DMS79 (cell line): ENCODE data around the gene FUBP1.
"Not testable (repeated sequence)": the region's sequence is repeated elsewhere in the genome, so short reads cannot be mapped to it uniquely, and the experiment has no call there.

Experiments
- DNase-seq: peaks from one replicate; lab custom pipeline; 2025; lab: John Stamatoyannopoulos, UW

The FUBP1 gene

DNA sequence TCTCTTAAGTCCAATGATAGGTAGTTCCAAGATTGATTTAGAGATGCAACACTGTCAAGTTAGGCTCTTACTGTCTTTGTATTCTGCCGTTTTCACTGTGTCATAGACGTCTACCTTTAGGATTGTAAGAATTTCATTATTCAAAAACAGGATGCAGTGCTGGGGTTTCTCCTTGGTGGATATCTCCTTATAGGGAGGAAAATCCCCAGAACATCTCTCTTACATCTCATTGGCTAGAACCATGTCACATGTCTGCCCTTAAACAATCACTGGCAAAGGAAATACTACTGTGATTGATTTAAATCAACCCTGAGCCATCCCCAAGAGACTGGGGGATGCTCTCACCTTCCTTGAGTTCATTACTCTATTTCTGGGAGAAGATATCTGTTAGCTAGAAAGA is 10.9 kb upstream of the FUBP1 start:
- no peak for DNase-seq

DNA sequence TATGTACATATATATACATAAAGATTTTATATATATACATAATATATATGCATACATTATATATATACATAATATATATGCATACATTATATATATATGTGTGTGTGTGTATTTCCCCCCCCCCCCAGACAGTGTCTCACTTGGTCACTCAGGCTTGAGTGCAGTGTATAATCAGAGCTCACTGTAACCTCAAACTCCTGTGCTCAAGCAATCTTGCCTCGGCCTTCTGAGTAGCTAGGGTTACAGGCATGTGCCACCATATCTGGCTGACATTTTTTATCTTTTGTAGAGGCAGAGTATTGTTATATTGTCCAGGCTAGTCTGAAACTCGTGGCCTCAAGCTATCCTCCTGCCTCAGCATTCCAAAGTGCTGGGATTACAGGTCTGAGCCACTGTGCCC is 9.0 kb upstream of the FUBP1 start:
- no peak for DNase-seq

- DNase-seq = no peak
Measured at GRCh38 chr1:77986810-77987209, 7.9 kb upstream of the FUBP1 start.

DNA sequence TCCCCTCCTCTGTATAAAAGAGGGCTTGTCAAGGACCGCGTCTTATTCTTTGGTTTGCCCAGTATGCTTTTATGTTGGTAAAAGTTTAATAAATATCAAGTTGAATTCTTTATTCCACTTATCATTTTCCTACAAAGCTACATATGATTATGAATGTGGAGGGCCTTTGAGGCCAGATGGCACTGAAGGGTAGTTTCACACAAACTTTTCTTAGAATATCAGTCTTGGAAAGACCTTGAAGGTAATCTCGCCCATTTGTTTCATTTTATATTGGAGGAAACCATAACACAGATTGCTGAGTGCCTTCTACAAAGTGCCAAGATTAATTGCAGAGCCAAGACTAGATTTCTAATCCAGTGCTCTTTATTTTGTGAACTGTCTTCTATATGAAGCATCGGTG is 5.8 kb upstream of the FUBP1 start:
- no peak for DNase-seq

DNA sequence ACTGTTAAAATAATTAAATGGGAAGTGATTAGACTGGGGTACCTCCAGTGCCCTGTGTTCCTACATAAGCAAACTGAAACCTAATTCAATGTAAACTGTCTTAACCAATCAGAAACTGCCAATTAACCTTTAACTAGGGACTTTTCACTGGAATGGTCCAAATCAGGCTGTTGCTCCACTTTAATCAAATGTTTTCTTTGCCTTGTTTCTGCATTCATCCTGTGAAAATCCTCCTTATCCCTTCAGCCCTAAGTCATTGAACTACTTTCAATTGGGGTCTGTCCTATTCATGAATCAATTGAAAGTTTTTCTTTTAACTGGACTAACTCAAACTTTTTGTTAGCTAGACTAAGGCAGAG is 5.1 kb upstream of the FUBP1 start:
- DNase-seq = no peak

DNA sequence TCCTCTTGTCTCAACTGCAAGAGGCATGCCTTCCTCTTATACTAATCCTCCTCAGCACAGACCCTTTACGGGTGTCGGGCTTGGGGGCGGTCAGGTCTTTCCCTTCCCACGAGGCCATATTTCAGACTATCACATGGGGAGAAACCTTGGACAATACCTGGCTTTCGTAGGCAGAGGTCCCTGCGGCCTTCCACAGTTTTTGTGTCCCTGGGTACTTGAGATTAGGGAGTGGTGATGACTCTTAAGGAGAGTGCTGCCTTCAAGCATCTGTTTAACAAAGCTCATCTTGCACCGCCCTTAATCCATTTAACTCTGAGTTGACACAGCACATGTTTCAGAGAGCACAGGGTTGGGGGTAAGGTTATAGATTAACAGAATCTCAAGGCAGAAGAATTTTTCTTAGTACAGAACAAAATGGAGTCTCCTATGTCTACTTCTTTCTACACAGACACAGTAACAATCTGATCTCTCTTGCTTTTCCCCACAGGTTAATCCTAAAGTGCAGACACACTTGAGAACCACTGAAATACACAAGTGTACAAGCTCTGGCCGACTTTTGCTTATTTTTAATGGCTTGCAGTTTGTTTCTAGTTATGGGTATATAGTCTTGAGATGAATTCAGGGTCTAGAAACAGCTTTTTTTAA is 4.6 kb upstream of the FUBP1 start:
- DNase-seq = not testable (repeated sequence)

GRCh38 chr1:77978293-77978968 is 441 bp downstream of the FUBP1 start:
- peak; percentile 88 for DNase-seq

- DNase-seq = no peak
Measured at GRCh38 chr1:77977989-77978292, 931 bp downstream of the FUBP1 start.

- DNase-seq = no peak
Measured at GRCh38 chr1:77976433-77977076, 2.3 kb downstream of the FUBP1 start.

GRCh38 chr1:77975907-77976306 is 3.0 kb downstream of the FUBP1 start:
- no peak for DNase-seq

DNA sequence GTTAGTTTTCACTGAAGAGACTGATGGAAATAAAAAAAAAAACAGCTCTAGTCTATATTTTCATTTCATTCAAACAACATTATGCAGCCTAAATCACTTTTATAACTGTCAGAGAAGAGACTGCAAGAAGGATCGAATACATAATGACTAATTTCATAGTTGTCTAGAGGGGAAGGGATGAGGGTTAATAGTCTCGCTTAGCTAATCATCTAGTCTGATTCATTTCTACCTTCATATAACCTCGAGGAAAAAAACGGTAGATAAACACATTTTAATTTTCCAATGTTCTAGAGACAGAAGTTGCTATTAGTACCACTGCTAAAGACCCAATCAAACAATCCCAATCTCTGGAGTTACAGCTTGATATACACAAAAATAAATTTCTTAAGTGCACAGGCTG is 3.5 kb downstream of the FUBP1 start:
- no peak for DNase-seq

DNA sequence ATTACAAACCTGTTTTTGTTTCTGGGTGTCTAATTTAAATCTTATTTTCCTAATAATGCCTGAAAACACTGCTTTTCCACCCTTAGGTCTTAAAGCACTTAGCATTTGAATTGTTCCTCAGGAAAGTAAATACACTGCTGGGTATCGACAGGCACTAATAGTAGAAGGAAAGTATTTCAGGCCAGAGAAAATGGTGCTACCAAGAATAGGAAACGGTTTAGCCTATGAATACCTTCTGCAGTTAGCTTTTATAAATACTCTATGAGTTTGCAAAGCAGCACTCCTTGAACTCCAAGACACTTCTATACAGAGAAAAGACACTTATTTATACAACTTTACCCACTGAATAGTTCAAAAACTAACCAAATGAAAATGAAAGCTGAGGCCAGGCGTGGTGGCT is 6.8 kb downstream of the FUBP1 start:
- no peak for DNase-seq

DNA sequence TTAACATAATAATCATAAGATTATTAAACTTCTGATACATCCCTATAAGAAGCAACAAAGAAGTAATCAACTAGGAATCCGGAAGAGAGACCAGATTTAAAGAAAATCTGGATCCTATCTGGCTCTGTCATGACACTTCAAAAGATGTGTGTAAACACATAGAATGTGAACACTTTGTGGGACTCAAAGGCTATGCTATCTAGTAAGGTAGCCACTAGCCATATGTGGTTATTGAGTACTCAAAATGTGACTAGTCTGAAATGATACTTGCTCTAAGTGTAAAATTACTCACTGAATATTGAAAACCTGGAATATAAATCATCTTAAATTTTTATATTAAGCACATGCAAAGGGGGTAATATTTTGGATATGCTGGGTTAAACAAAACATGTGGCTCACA is 8.7 kb downstream of the FUBP1 start:
- no peak for DNase-seq

DNA sequence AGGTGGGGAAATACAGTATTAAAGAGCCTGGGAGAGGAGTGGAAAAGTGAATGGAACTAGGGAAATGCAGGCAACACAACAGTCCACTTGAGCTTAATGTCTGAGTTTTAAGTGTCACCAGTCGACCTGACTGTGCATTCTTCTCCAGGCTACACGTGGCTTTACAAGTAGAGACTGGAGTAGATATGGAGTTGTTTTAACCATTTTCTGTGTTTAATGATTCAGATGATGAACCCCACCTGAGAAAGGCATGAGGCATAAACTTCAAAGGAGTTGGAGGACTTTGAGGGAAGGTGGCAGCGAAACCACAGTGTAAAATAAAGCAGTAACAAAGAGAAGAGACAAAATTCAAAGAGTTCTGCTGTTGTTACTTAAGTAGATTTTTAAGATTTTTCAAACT is 12.6 kb downstream of the FUBP1 start:
- DNase-seq = no peak

GRCh38 chr1:77961392-77961791 is 17.5 kb downstream of the FUBP1 start:
- no peak for DNase-seq

GRCh38 chr1:77958850-77959249 is 20.0 kb downstream of the FUBP1 start:
- DNase-seq = no peak

DNA sequence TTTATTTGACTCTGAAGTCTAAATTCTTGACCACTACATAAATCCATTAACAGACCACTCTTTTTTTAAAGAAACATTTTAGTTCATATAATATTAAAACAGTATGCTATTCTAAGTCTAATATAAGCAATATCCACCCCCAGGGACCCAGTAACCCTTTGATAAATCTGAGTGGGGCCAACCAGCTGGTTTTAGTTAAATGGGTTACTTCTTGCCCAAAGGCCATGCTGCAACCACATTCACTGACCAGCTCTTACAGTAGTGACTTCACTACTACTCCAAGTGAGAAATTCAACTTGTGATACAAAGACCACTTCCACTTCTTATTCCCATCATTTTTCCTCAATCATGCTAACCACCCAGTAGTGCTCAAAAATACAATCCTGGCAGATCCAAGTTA is 20.5 kb downstream of the FUBP1 start:
- DNase-seq = no peak

DNA sequence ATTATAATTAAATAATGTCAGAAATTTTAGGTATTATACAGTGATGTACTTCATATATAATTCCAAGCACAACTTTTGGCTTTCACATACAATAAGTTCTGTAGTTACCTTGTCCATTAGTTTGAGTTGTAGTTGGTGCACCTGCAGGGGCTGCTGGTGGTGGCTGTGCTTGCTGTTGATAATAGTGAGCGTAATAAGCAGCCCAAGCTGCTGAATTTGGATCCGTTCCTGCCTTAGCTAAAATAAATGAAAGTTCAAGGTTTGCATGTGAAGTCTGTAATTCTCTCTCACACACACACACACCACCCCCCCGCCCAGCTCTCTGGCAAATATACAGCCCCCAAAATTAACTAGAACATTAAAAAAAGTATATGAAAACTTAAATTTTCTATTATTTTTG is 22.4 kb downstream of the FUBP1 start:
- no peak for DNase-seq

DNA sequence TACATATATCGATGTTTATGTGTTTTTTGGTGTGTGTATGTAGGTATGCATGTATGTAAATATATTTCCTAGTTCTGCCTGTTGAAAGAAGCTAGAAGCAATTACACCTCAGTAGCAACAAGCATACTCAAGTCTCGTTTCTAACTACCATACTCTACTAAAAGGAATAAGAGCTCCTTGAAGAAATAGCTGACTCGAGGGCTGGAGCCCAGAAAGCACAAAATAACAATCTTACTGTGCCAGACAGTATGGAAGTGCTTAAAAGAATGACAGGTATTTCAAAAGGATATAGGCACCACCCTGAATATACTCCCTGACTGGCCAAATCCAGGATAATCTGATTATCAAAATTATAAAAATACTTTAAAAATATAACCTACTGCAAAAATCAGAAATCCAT is 23.2 kb downstream of the FUBP1 start:
- no peak for DNase-seq

- DNase-seq = no peak
Measured at GRCh38 chr1:77954521-77954920, 24.4 kb downstream of the FUBP1 start.

DNA sequence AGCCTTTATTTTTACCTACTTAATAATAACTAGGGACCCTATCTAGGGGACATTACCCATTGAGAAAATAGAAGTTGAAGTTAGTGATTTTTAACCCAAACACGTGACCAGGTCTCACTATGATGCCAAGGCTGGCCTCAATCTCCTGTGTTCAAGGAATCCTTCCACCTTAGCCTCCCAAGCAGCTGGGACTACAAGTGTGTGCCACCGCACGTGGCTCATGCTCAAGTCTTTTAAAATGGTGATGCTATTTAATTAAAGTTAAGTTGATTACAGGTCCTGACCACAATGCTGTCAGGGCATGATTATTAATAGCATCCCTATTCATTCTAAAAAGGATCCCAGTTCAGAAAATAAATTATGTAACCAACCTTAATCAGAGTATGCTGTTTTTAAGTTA is 25.0 kb downstream of the FUBP1 start:
- no peak for DNase-seq

- no peak for DNase-seq
Measured at GRCh38 chr1:77951328-77951727, 27.5 kb downstream of the FUBP1 start.

DNA sequence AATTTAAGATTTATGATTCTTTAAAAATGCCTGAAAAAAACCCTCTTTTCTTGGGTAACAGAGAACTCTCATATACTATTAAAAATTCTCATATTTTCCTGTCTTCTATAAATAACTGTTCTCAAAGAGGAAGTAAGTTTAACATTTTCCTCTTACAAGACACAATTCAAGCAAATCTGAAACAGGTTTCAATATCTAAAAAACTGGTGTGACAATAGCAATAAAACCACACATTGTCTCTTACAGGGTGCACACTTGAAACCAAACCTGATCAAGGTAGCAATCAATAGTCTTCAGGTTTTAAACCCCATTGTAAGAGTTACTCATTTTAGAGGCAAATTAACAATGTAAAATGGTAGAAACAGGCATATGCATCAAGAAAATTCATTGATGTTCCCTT is 28.0 kb downstream of the FUBP1 start:
- DNase-seq = no peak

DNA sequence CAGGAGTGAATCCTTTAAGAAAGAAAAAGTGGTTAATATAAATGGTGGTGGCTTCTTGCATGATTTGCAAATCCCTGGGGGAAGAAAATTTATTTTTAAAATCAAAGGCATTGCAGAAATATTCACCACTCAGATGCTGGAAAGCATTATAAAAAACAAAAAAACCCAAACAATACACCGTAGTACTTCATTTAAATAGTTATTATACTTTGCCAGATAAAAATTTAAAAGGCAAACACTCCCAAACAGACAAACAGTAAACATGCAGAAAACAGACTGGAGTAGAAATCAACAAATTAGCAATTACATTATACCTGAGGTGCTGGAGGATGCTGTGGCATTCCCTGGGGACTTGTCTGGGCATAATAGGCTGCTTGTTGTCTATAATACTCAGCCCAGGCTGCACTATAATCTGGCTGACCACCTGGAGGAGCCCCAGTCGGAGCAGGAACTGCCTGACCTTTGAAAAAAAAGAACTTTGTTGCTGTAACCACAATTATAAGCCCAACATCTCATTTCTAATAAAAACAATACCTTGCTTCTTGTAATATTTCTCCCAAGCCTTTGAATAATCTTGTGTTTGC is 29.9 kb downstream of the FUBP1 start:
- no peak for DNase-seq
